Glomerular visceral epithelial cell (primary cell): ENCODE measurements around the gene RARA.
A peak's percentile ranks its signal among the peaks of the same experiment; 100 is the strongest.
"Not testable (repeated sequence)": the region's sequence is repeated elsewhere in the genome, so short reads cannot be mapped to it uniquely, and the experiment has no call there.

ENCODE experiments used
- DNase-seq: peaks from one replicate; pipeline ENCODE4 v3.0.0-alpha.2; 2016; ENCODE audit errors: extremely low spot score

The RARA gene

DNA sequence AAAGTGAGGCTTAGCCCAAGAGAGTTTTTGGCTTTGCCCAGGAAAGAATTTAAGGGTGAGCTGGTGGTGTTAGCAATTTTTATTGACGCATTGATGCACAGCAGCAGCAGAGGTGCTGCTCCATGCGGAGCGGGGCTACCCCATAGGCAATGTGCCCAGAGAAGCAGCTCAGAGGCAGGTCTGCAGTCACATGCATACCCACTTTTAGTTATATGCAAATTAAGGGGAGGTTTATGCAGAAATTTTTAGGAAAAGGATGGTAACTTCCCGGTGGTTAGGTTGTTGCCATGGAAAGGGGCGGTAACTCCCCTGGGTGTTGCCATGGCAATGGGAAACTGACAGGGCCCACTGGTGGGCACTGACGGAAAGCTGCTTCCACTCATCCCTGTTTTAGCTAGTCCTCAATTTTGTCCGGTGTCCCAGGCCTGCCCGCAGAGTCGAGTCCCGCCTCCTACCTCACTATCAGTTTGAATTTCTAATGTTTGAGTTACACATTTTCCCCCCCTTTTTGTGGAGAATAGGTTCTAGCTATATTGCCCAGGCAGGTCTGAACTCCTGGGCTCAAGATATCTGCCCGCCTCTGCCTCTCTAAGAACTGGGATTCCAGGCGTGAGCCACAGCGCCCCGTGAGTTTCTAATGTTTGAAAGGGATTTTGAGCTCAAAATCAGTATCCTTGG is 66.0 kb downstream of the RARA start:
- no peak for DNase-seq

DNA sequence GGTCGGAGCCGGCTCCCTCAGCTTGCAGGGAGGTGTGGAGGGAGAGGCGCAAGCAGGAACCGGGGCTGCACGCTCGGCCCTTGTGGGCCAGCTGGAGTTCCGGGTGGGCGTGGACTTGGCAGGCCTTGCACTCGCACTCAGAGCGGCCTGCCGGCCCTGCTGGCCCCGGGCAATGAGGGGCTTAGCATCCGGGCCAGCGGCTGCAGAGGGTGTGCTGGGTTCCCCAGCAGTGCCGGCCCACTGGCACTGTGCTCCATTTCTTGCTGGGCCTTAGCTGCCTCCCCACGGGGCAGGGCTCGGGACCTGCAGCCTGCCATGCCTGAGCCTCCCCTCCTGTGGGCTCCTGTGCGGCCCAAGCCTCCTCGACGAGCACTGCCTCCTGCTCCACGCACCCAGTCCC is 66.8 kb downstream of the RARA start:
- not testable (repeated sequence) for DNase-seq

DNA sequence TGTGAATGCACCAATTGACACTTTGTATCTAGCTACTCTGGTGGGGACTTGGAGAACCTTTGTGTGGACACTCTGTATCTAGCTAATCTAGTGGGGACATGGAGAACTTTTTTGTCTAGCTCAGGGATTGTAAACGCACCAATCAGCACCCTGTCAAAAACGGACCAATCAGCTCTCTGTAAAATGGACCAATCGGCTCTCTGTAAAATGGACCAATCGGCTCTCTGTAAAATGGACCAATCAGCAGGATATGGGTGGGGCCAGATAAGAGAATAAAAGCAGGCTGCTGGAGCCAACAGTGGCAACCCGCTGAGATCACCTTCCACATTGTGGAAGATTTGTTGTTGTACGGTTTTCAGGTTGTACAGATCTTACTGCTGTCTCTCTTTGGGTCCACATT is 67.6 kb downstream of the RARA start:
- not testable (repeated sequence) for DNase-seq

DNA sequence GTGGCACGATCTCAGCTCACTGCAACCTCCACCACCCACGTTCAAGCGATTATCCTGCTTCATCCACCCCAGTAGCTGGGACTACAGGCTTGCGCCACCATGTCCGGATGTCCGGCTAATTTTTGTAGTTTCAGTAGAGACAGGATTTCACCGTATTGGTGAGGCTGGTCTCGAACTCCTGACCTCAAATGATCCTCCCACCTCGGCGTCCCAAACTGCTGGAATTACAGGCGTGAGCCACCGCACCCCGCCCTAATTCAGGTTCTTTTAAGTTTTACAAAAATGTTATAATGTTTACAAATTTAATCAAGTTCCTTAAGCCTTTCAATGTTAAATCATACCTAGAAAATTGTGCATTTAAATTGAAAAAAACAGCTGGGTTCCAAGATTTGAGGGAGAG is 68.9 kb downstream of the RARA start:
- no peak for DNase-seq

DNA sequence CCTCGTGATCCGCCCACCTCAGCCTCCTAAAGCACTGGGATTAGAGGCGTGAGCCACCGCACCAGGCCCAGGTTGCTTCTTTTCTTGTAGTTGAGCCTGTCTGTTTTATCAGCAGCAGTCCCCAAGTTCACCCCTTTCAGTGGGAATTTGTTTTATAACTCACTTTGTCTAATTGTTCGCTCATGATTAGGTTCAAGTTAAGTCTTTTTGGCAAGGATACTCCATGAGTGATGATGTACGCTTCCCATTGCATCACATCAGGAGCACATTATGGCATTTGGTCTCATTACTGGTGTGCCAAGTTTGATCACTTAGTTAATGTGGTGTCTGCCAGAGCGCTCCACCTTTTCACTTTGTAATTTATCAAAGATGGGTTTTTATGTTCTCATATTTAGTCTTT is 70.0 kb downstream of the RARA start:
- DNase-seq = no peak

DNA sequence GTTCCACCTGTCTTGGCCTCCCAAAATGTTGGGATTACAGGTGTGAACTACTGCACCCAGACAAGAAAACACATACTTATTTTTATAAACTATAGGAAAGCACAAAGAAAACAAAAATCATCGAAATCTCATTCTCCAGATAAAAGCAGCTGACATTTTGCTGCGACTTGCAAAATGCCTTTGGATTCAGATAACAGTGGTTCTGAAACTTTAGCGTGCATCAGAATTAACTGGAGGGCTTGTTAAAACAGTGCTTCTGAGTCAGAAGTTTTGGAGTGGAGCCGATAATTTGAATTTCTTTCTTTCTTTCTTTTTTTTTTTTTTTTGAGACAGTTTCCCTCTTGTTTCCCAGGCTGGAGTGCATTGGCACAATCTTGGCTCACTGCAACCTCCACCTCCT is 73.3 kb downstream of the RARA start:
- DNase-seq = no peak

DNA sequence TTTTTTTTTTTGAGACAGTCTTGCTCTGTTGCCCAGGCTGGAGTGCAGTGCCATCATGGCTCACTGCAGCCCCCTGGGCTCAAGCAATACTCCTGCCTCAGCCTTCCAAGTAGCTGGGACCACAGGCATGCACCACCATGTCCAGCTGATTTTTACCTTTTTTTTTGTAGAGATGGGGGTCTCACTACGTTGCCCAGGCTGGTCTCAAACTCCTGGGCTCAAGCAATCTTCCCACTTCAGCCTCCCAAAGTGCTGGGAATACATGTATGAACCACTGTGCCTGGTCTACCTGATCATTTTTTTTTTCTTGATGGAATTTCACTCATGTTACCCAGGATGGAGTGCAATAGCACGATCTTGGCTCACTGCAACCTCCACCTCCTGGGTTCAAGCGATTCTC is 77.6 kb downstream of the RARA start:
- not testable (repeated sequence) for DNase-seq

DNA sequence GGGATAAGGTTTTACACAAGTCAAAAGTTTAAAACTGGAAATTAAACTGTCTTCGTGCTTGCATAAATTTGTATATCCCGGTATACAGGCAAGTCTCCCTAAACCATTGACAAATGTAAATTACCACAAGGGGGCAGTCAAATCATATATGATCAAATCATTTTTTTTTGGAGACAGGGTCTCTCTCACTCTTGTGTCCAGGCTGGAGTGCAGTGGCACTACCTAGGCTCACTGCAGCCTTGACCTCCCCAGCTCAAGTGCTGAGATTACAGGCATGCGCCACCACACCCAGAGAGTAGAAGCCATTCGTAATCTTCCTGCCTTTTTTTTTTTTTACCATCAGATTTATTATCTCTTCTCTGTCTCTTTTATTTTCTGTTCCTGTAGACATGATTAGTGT is 90.2 kb downstream of the RARA start:
- peak; percentile 51 for DNase-seq

DNA sequence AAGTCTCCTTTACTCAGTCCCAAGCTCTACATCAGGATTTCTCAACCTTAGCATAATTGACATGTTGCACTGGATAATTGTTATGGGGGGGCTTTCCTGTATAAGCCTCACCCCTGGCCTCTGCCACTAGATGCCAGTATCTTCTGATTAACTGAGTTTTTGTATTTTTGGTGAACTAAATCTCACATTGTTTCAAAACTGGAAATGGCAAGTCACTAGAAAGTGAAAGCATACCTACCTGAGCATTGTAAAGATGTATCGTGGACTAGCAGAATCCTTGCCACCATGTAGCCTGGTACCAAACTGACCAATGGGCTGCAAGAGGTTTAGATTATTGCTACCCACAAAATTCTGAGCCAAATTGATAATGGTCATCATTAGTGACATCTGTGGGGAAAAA is 93.7 kb downstream of the RARA start:
- DNase-seq = no peak

DNA sequence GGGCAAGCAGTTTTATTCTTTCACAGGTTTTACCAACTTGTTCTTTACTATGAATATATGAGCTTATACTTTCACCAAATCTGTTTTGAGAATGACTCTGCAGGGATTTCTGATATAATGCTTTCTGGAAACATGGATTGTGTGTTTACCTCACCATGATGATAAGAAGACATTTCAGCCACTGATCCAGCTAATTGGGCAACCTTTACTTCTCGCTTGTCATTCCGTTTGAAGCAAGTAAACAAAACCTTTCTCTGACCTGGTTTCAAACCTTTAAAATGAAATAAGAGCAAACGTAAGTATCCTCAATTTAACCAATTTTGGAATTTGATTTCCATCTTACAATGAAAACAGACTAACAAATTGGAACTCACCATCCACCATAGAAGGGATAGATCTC is 95.0 kb downstream of the RARA start:
- DNase-seq = no peak
